Stimulated activated CD4-positive, alpha-beta T cell treated with anti-CD3 and anti-CD28 coated beads, Interleukin-15, amount 100 ng/mL, for 1 hour (primary cell): ENCODE results near the gene CDK5RAP2.

ENCODE experiments used
- DNase-seq, 2 donors: peaks; one replicate each; pipeline ENCODE4 v3.0.0-alpha.2; 2020; ENCODE audit warnings: low read depth in 1 of 2, low spot score in 1 of 2

Gene CDK5RAP2

GRCh38 chr9:120439926-120440325 lies 140.0 kb downstream of the CDK5RAP2 start:
- no peak for DNase-seq

GRCh38 chr9:120438836-120439546 lies 141.0 kb downstream of the CDK5RAP2 start:
- no peak for DNase-seq

GRCh38 chr9:120438111-120438510 lies 141.9 kb downstream of the CDK5RAP2 start:
- DNase-seq, result no peak

GRCh38 chr9:120436983-120437475 lies 142.9 kb downstream of the CDK5RAP2 start:
- DNase-seq, result no peak

- no peak for DNase-seq
Observed at GRCh38 chr9:120436446-120436845, 143.5 kb downstream of the CDK5RAP2 start.

GRCh38 chr9:120435091-120435490 lies 144.9 kb downstream of the CDK5RAP2 start:
- DNase-seq, result no peak

- no peak for DNase-seq
Observed at GRCh38 chr9:120434532-120434931, 145.4 kb downstream of the CDK5RAP2 start.

GRCh38 chr9:120433701-120434100 lies 146.3 kb downstream of the CDK5RAP2 start:
- no peak for DNase-seq

GRCh38 chr9:120432600-120432999 lies 147.4 kb downstream of the CDK5RAP2 start:
- DNase-seq, result no peak

GRCh38 chr9:120431268-120431667 lies 148.7 kb downstream of the CDK5RAP2 start:
- DNase-seq, result no peak

- no peak for DNase-seq
Observed at GRCh38 chr9:120424248-120424647, 155.7 kb downstream of the CDK5RAP2 start.

GRCh38 chr9:120423812-120424211 lies 156.2 kb downstream of the CDK5RAP2 start:
- DNase-seq, result no peak

GRCh38 chr9:120421977-120422376 lies 158.0 kb downstream of the CDK5RAP2 start:
- no peak for DNase-seq

- no peak for DNase-seq
Observed at GRCh38 chr9:120418315-120418714, 161.7 kb downstream of the CDK5RAP2 start.

- no peak for DNase-seq
Observed at GRCh38 chr9:120416781-120417427, 163.1 kb downstream of the CDK5RAP2 start.

- no peak for DNase-seq
Observed at GRCh38 chr9:120413121-120414048, 166.6 kb downstream of the CDK5RAP2 start.

GRCh38 chr9:120412425-120412951 lies 167.5 kb downstream of the CDK5RAP2 start:
- no peak for DNase-seq

GRCh38 chr9:120411862-120412424 lies 168.0 kb downstream of the CDK5RAP2 start:
- no peak for DNase-seq

GRCh38 chr9:120410925-120411501 lies 169.0 kb downstream of the CDK5RAP2 start:
- no peak for DNase-seq

- DNase-seq, result no peak
Observed at GRCh38 chr9:120408680-120409258, 171.2 kb downstream of the CDK5RAP2 start.
